Omental fat pad (tissue), 4 donors: ENCODE data around the gene SH3BP5L. TPM values are rescaled to one million over a fixed set of nuclear protein-coding genes. Genes with fewer than 3 reads are reported as not detected.
"Not testable (repeated sequence)": the region's sequence is repeated elsewhere in the genome, so short reads cannot be mapped to it uniquely, and the experiment has no call there.

Source experiments
- ATAC-seq: fragments of 150-250 bp; one replicate; pipeline ENCODE4 v1.9.1; 2016; ENCODE audit warnings: mild to moderate bottlenecking, moderate library complexity; ENCODE audit not compliant: low FRiP score
- DNase-seq: peaks from one replicate; pipeline ENCODE4 v3.0.0-alpha.2; 2019; ENCODE audit warnings: low spot score
- total RNA-seq, 4 donors: library from RNA; depleted of rRNA; stranded (reverse); fragments of >200 nt; gene quantifications; one replicate each; pipeline ENCODE4 v1.1.0, GENCODE V29; 2016
- TF ChIP-seq, protein P1 (sequence below), 3 donors: fragments of 450-650 bp; IDR thresholded peaks; one replicate each; pipeline ENCODE4 v1.5.1; 2016 to 2017; ENCODE audit warnings: antibody characterized with exemption in 3 of 3, mild to moderate bottlenecking in 3 of 3, moderate library complexity in 2 of 3

Gene SH3BP5L
- total RNA-seq, 4 donors from 2014 or later: 9.7 to 20.0 (median 15.2) TPM

DNA sequence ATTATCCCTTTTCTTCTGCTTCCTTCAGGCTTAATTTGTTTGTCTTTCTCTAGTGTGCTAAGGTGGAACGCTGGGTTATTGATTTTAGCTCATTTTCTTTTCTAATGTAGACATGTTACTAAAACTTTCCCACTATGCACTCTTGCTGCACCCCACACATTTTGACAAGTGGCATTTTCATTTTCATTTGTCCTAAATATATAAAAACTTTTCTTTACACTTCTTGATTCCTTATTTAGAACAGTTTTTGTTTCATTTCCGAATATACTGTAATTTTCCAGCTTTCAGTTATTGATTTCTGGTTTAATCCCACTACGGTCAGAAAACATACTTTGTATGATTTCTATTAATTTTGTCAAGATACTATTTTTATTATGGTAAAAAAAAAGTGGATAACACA, 25.3 kb downstream of the SH3BP5L start:
- TF ChIP-seq, protein P1, sequence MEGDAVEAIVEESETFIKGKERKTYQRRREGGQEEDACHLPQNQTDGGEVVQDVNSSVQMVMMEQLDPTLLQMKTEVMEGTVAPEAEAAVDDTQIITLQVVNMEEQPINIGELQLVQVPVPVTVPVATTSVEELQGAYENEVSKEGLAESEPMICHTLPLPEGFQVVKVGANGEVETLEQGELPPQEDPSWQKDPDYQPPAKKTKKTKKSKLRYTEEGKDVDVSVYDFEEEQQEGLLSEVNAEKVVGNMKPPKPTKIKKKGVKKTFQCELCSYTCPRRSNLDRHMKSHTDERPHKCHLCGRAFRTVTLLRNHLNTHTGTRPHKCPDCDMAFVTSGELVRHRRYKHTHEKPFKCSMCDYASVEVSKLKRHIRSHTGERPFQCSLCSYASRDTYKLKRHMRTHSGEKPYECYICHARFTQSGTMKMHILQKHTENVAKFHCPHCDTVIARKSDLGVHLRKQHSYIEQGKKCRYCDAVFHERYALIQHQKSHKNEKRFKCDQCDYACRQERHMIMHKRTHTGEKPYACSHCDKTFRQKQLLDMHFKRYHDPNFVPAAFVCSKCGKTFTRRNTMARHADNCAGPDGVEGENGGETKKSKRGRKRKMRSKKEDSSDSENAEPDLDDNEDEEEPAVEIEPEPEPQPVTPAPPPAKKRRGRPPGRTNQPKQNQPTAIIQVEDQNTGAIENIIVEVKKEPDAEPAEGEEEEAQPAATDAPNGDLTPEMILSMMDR (IDR thresholded peaks at IDR 0.05): no peak
- ATAC-seq (no peak), DNase-seq (no peak)

DNA sequence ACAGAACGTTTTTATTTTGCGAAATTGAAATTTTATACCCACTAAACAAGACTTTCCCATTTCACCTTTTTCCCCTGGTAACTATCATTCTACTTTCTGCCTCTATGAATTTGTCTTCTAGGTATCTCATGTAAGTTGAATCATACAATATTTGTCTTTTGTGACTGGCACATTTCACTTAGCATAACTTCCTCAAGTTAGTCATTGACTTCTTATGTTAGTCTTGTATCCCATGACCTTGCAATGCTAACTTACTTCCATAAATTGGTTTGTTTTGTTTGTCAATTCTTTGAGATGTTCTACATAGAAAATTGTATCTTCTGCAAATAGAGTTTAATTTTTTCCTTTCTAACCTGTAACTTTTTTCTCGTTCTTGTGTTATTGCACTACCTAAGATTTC, 26.9 kb downstream of the SH3BP5L start:
- TF ChIP-seq, protein P1 (IDR thresholded peaks at IDR 0.05): no peak
- ATAC-seq: no peak
- DNase-seq: no peak

DNA sequence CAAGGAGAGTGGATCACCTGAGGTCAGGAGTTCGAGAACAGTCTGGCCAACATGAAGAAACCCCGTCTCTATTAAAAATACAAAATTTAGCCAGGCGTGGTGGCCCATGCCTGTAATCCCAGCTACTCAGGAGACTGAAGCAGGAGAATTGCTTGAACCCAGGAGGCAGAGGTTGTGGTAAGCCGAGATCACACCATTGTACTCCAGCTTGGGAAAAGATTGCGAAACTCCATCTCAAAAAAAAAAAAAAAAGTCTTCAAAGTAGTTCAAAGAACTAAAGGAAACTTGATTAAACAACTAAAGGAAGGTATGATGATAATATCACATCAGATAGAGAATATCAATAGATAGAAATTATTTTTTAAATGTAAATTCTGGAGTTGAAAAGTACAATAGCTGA, 31.1 kb downstream of the SH3BP5L start:
- ATAC-seq, DNase-seq: not testable (repeated sequence)

DNA sequence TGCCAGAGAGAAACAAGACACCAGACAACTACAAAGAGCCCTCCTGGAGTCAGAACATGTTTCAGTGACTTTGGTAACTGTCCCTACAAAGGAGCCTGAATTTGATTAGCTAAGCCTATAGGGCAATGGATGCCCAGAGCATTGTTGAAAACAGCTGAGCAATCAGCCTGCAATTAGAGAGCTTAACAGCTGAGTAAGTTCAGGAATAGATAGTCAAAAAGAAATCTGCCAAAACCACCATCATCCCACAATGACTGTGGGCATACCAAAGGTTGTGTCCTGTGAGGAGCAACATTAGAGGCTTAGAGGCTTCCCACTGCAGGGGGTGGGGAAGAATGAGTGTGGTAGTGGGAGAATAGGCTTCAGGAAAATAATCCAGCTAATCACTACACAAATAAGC, 32.1 kb downstream of the SH3BP5L start:
- no peak for ATAC-seq
- DNase-seq: no peak
- TF ChIP-seq, protein P1 (IDR thresholded peaks at IDR 0.05): no peak

DNA sequence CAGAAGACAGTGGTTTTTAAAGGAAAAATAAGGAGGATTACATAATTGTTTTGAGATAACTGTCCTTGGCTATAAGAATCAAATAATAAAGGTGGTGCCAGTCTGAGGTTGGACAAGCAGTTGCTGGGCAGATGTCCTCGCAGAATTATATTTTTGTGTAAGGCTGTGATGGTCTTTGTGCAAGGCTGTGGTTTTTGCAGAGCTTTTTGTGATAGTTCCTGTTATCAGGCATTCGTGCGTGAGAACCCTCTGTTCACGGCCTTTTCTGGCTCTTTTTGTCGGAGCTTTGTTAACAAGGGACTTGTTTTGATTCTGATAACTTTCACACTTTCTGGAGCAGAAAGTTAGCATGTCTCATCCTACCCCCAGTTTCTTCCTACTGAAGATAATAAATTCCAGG, 33.4 kb downstream of the SH3BP5L start:
- TF ChIP-seq, protein P1 (IDR thresholded peaks at IDR 0.05): no peak

DNA sequence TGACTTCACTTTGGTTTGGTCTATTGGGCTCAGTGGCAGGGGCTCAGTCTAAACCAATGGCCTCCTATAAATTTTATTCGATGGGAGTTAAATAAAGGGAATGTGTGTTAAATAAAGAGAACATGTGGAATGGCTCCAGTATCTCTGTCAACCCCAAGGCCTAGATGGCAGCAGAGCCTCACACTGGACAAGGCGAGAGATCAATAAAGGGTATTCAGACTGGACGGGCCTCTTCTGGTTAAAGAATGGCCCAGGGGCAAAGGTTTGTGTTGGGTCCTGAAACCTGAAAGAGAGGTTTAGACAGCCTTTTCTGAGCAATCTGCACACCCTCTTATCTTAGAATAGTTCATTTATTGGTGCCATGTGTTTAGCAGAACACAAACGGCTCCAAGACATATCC, 34.7 kb downstream of the SH3BP5L start:
- TF ChIP-seq, protein P1 (IDR thresholded peaks at IDR 0.05): no peak
- ATAC-seq (no peak), DNase-seq (no peak)

More for the DNA sequence above, 33.4 kb downstream of the SH3BP5L start:
- no peak for DNase-seq
- no peak for ATAC-seq

DNA sequence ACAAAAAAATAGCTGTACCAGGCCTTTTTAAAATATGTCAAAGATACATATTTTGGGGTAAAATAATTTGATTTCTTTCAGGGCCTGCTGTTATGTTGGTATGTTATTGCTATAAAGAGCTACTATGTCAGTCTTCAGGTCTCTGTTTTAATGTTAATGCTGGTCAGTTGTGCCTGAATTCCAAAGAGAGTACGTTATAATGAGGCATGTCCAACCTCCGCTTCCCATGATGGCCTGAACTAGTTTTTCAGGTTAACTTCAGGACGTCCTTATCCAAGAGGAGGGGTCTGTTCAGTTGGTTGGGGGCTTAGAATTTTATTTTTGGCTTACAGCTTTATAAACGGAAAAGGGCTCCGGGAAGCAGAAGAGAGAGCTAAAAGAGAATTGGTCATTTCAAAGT, 35.3 kb downstream of the SH3BP5L start:
- DNase-seq: no peak
- ATAC-seq: no peak
- TF ChIP-seq, protein P1 (IDR thresholded peaks at IDR 0.05): no peak

DNA sequence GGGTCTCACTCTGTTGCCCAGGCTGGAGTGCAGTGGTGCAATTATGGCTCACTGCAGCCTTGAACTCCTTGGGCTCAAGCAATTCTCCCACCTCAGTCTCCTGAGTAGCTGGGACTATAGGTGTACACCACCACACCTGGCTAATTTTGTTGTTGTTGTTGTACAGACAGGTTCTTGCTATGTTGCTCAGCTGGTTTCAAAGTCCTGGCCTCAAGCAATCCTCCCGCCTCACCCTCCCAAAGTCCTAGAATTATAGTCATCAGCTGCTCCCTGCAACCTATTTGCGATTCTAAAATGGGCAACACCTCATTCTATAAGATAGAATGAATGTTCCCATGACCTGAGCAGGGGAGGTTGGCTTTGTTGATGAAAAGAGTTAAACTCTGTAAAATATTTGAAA, 36.4 kb downstream of the SH3BP5L start:
- not testable (repeated sequence) for ATAC-seq, DNase-seq
